Neuronal stem cell (in vitro differentiated cells): ENCODE data around the gene ZFHX3. TPM values are rescaled to one million over a fixed set of nuclear protein-coding genes. Genes with fewer than 3 reads are reported as not detected.

Experiments
- small RNA-seq: library from polyadenylated mRNA; stranded (forward); fragments of <200 nt; extraction: miRNeasy Mini kit (QIAGEN cat#:217004); gene quantifications from one replicate; pipeline ENCODE3, GENCODE V24; 2013; ENCODE audit not compliant: insufficient read depth

The ZFHX3 gene

Small RNA genes lying within 50 kb of the gene (small RNA-seq; reads per million reads assigned to genes)
- gene AC002044.1, result not detected
- not detected for gene RNU7-71P
